GM18858 (cell line): ENCODE results near the gene LLGL1.

Experiments
- ATAC-seq: cut with Tn5 transposase; IDR thresholded peaks from one replicate; pipeline ENCODE4 v1.9.1; 2021; ENCODE audit not compliant: unreplicated experiment

LLGL1 gene

DNA sequence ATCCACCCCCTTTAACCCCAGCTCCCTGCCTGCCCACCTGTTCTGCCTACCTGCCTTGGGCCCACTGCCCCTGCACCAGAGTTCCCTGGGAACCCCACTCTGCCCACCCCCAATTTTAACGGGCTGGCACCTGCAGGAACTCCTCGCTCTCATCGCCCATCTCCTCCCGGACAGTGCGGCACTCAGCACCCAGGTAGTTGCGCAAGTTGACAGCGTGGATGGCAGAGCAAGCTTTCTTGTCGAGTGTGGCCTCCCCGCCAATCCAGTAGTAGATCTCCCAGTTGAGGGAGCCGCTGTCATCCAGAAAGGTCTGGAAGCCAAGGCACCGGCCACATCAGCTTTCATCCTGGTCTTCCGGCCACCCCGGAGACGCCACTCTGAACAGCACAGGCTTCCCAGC lies 25.3 kb downstream of the LLGL1 start:
- ATAC-seq = no peak

DNA sequence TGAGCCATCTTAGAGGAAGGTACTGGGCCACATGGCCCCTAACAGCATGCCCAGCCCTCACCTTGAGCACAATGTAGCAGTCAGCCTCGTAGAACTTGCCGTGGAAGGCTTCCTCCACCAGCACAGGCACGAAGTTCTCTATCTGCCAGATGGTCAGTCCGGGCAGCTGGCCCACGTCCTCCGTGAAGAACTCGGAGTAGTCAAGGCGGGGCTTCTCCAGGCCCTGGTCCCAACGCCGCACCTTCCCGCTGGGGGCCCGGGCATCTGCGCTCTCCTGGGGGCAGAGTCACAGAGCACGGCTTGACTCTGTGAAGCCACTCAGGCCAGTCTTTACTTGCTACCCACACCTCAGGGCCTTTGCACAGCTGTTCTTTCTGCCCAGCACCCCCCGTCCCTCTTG lies 25.8 kb downstream of the LLGL1 start:
- no peak for ATAC-seq

DNA sequence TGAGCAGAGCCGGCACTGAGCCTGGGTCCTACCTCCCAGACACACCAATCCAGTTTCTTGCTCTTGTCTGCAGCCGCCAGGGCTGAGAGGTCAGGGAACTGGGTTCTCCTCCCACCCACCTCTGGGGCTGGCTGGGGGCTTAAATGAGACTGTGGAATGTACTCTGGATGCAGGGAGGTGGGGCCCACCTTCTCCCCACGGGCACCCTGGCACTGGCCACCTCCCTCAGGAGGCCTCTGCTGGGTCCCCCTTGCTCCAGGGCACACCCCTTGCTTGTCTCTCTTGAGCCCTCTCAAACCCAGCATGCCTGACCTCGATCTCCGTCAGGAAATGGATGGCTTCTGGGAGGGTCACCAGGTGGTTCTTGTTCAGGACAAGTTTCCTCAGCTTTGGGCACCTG lies 26.7 kb downstream of the LLGL1 start:
- no peak for ATAC-seq

DNA sequence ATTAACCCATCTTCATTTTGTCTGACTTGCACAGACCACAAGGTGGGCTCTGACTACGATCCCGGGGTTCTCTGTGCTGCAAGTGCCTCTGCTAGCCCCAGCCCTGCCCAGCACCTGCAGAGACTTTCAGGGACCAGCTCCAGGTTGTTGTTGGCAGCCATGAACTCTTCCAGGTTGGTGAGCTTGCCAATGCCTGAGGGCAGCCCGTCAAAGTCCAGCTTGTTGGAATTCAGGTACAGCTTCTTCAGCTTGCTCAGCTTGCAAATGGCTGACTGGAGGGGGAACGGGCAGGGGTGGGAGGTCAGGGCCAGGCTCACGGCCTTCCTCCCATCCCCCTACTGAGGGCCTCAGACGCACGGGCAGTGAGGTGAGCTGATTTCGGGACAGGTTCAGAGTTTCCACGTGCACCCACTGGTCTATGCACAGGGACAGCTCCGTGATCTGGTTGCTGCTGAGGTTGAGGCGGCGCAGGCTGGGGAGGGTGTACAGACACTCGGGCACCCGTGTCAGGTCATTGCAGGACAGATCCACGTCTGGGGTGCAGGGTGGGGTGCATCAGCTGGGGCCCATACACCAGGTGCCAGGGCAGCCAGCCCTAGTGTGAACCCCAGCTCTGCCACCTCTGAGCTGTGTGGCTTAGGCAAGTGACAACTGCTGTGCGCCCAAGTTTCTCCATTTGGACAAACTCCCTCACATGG lies 27.9 kb downstream of the LLGL1 start:
- ATAC-seq = no peak

DNA sequence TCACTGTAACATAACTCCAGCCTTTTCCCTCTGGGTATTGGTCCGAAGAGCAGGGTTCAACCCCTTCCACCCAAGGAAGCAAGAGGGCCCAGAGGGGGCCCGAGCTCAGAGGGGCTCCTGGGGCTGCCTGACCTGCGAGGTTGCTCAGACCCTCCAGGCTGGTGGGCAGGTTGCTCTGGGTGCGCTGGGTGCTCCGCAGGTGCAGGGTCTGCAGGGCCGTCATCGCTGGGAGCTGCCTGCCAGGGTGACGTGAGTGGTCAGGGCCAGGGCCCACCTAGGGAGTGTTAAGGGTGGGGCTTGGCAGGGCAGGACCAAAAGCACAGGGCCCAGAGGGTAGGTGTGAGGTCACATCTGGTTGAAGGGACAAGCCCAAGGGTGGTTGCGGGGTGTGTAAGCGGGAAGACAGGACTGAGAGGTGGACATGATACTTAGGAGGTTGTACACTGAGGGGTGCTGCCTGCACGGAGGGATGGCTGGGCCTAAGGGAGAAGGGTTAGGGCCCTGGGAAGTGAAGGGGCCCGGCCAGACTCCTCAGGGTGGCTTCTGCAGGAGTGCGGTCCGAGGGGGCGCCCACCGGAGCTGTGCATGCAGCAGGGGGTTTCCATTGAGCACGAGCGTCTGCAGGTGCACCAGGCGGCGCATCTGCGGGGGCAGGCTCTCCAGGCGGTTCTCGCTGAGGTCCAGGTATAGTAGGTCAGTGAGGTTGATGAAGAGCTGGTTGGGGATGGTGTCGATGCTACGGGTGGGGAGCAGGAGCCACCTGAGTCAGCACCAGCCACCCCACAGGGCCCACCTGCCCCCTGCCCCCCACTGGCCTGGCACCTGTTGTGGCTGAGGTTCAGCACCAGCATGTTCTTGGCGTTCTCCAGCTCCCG lies 28.7 kb downstream of the LLGL1 start:
- no peak for ATAC-seq

DNA sequence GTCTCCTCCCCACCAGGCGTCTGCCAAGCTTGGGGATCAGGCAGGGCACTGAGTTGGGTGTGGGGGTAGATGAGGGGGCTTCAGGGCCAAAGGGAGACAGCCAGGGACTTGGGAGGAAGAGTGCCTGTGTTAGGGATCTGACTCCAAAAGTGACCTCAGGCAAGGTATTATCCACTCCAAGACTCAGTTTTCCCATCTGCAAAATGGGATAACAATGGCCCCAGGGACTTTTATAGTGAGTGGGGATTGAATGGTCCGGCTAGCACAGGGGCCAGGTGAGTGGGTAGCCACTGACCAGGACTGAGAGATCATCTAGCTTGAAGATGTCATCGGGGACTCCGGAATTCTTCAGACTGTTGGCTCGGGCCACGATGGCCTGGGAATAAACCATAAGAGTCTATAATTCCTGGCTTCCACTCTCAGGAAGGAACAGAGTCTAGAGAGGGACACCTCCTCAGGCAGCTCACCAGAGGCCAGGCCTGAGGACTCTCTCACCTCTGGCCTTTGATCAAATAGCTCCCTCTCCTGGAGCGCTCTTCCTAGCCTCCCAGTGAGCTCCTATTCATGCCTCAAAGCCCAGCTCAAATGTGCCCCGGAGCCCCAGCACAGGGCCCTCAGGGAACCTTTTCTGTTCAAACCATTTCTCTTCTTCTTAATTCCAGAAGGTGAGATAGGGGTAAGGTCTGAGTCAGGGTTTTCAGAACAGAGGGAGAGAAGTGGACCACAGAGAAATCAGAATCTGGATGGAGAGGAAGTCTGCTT lies 29.6 kb downstream of the LLGL1 start:
- ATAC-seq = no peak

DNA sequence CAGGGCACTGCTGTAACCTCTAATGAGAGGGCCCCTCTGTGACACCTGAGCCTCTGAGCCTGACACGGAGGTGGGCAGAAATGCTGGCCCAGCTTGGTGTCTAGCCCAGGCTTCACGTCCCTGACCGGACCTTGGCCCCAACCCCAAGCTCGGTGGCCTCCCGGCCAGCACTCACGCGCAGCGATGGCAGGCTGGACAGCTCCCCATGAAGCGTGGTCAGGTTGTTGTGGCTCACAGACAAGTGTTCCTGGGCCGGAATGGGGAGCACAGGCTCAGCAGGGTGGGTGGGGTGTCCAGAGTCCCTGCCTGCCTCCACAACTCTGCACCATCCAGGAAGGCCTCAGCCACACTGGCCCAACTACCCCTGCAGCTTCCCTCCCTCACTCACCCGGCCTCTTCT lies 30.9 kb downstream of the LLGL1 start:
- ATAC-seq = no peak

DNA sequence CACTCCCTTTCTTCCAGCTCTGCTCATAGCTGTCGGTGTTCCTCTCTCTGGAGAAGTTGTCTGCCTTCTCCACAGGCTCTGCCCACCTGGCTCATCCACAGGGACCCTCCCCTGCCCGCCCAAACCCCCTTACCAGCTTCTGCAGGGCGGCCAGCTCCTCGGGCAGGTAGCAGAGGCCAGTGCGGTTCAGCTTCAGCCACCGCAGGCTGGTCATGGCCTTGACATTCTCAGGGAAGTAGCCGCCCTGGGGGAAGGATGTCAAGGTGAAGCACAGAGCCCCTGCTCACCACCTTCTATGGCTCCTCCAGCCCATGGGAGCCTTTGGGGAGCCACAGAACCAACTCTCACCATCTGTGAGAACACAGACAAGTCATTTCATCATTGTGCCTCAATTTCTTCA lies 31.3 kb downstream of the LLGL1 start:
- ATAC-seq = no peak

DNA sequence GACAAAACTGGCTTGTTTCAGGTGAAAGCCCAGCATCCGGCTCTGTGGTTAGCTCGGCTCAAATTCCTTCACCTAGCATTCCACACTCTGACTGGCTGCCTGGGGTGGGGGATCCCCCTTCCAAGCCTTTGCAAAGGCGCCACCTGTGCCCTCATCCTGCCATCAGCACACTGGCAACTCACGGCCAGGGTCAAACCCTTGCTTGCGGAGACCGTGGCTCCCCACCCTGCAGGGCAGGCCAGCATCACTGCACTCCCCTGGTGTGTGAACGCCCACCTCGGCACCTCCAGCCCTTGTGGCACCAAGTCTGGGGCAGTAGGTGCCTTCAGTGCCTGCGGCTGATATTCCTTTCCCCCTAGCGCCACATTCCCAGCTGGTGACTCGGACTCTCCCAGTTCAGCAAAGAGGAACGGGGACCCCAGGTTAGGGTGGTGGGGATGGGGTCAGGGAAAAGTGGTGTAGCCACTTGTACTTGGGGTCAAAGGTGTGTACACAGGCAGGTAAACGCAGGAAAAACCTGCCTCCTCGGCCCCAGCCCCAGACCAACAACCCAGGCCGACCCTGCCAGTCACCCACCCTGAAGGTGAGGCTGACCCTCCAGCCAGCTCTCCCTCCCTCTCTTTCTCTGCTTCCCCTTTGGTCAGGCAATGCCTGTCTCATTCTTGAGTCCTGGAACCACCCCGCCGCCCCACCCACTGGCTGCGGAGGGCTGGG lies 32.0 kb downstream of the LLGL1 start:
- ATAC-seq = no peak

DNA sequence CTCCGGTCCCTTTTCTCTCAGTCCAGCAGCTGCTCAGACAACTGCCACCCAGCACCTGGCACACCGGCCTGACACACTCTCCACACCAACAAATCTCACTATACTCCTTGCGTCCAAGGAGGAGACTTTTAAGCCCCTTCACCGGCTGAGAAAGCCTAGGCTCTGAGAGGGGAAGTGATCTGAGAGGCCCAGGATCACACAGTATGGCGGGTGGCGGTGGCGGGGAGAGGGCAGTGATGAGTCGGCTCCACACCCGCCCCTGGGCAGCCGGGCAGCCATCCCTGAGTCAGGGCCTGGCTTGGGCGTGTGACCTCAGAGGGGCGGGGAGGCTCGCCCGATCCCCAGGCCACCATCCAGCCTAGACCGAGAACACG lies 32.5 kb downstream of the LLGL1 start:
- no peak for ATAC-seq

DNA sequence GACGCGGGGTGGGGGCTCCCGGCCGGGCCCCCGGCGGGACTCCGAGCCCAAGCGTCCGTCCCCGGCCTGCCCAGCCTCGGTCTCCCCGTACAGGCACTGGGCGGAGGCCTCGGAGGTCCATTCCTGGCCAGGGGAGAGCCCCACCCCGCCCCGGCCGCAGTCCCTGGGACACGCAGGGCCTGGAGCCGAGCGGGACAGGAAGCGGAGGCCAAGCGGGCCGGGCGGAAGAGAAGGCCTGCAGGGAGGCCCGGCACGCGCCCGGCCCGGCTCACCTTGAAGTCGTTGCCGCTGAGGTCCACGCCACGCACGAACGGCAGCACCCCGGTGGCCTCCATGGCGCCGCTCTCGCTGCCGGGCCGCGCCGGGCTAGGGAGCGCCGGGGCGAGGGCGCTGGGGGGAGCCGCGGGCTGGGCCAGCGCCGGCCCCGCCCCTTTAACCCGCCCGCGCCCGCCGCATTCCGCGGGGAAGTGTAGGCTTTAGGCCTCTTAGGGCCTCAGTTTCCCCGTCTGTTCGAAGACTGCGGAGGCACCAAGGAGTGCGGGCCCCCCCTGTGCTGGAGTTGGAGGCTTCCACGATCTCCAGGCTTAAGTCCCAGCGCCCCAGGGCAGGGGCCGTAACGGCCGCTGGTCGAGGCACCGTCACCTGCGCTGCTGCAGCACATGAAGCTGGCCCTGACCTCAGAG lies 33.1 kb downstream of the LLGL1 start, which contains the start of gene FLII:
FLII (minus strand) TSS at position 383 of the 683 bp plus-strand sequence; CDS start at position 335, 48 bp downstream.
- no peak for ATAC-seq

DNA sequence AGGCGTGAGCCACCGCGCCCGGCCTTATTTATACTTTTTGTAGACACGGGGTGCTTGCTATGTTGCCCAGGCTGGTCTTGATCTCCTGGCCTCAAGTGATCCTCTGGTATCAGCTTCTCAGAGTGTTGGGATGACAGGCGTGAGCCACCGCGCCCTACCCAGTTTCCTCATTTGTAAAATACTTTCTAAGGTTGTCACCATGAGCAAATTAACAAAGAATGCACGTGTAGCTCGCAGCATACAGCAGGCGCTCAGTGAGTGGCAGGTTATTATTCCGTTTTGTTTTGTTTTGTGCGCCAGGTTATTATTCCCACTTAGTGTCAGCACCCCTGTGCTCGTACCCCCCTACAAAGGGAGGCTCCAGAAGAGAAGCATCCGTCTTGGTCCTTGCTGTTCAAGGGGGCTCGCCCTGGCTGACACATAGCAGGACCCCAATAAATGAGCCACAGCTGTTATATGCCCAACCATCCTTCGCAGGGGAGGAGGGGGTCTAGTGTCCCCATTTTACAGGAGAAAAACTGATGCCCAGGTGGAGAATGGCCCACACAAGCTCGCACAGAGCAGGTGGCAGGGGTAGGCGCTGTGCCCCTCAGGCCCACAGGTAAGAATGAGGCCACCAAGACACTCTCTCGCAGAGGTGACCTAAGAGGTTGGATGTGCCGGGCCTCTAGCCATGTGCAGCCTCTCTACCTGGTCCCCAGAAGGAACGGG lies 34.3 kb downstream of the LLGL1 start:
- ATAC-seq = no peak

DNA sequence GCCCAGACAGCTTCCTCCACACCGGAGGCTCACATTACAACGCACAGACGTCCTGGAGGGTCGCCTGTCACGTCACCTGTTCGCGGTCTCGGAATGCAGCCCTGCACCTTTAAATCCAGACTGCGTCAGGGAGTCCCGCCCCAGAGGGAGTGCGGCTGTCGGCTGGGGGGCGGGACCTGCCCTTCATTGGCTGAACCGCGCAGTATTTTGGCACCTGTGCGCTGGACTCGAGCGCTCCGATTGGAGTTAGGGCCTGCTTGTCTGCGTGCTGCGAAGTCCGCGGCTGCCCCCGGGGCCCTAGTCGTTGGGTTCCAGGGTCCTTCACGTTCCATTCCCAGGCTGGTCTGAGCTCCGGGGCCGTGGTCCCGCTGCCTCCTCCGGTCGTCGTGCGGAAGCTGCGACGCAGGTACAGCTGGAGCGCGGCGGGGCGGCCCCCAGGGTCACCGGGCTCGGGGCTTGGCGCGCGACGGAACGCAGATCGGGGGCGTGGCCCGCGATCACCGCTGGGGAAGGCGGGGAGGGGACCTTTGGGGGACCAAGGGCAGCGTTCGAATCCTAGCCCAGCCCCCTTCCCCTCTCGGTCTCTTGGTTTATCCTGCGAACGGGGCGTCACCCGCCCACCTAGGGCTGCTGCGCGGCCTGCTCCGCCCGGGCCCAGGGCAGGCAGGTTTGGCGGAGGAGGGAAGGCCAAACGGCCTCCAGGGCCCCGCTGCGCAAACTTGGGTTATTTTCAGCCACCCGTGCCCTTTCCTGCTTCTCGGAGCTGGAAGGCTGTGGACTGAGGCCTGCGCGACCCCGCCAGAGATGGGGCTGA lies 35.1 kb downstream of the LLGL1 start, which contains the start of gene MIEF2:
MIEF2 (plus strand) TSS at position 331 of the 814 bp plus-strand sequence. CDS start 2,059 bp downstream, outside the sequence.
- peak; percentile 63 for ATAC-seq

DNA sequence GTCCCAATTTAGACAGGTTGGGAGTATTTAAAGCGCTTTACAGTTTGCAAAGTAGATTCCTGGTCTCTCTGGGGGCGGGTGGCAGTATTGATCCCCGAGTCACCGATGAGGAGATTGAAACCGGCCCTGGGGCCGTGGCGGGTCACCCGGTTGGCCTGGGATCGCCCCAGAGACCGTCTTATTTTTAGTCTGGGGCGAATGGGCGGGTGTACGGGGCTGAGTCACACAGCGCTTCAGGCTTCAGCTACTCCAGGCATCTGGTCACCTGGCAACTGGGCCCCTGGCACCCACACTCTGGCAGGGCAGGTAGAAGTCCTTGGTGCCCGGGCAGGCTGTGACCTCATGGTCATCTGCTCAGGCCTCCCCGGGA lies 35.7 kb downstream of the LLGL1 start:
- ATAC-seq = no peak

DNA sequence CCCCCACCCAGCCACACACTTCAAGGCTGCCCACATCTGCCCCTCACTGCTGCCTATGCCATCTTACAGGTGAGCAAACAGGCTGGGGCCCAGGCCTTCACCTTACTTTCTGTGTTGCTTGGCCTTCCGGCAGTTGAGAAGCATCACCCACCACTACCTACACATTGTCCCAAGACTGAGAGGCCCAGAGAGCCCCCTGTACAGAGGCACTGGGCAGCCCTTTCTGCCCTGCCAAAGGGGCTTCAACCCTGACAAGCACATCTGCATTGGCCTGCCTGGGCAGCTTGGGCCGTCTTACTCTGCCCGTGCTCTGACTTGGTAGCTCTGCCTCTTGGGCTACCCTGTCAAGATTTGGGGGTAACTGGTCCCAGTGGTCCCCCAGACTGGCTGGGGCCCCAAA lies 36.2 kb downstream of the LLGL1 start:
- no peak for ATAC-seq

DNA sequence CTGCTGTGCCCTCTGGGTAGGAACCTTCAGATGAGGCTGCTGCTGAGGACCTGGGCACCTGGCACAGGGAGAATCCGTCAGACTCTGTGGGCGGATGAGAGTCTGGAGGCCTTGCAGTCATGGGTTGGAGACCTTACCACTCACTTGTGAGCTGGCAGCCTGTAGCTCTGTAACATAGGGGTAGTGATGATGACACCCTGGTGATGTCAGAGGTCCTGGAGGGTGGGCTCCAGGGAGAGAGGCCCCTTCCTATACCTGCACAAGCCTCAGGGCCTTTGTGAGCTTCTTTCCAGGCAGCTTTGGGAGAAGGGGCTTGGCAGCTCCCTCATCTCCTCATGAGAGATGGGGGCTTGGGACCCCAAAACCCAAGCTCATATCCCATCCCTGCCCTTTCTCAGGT lies 36.7 kb downstream of the LLGL1 start:
- no peak for ATAC-seq

DNA sequence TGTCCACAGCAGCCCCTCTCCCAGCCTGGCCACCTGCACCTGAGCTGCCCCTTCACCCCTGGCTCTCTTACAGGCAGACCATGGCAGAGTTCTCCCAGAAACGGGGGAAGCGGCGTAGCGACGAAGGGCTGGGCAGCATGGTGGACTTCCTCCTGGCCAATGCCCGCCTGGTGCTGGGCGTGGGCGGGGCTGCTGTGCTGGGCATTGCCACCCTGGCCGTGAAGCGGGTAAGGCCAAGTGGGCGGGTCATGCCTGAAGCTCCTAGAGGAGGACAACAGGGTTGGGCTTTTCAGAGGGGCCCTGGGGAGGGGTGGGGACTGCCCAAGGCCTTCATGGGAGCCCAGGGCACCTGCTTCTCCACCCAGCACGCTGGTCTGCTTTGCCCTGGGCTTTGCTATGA lies 37.2 kb downstream of the LLGL1 start:
- no peak for ATAC-seq

DNA sequence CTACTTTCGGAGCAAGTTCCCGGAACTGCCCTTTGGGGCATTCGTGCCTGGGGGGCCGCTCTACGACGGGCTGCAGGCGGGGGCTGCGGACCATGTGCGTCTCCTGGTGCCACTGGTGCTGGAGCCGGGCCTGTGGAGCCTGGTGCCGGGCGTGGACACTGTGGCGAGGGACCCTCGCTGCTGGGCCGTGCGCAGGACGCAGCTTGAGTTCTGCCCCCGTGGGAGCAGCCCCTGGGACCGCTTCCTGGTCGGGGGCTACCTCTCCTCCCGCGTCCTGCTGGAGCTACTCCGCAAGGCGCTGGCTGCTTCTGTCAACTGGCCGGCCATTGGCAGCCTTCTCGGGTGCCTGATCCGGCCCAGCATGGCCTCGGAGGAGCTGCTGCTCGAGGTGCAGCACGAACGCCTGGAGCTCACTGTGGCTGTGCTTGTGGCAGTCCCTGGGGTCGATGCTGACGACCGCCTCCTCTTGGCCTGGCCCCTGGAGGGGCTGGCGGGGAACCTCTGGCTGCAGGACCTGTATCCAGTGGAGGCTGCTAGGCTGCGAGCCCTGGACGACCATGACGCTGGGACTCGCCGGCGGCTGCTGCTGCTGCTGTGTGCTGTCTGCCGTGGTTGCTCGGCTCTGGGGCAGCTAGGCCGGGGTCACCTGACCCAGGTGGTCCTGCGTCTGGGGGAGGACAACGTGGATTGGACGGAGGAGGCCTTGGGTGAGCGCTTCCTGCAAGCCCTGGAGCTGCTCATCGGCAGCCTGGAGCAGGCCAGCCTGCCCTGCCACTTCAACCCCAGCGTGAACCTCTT lies 38.6 kb downstream of the LLGL1 start:
- no peak for ATAC-seq
